Measurements from ENCODE around the gene MYO18A. TPM values are rescaled to one million over a fixed set of nuclear protein-coding genes. Genes with fewer than 3 reads are reported as not detected.

Gene MYO18A
- polyA plus RNA-seq, 1 donor = 46.2 TPM

GRCh38 chr17:29127840-29128239, 52.4 kb downstream of the MYO18A start:
- H3K4me1 ChIP-seq (ENCODE audit: control insufficient read depth, insufficient read depth, low read length) = peaks cover 6% of the 10 kb centered on the region
- no CpG with 5 or more reads among the region's 10 CpGs for WGBS (ENCODE audit: insufficient coverage, low lambda C conversion rate)

DNA sequence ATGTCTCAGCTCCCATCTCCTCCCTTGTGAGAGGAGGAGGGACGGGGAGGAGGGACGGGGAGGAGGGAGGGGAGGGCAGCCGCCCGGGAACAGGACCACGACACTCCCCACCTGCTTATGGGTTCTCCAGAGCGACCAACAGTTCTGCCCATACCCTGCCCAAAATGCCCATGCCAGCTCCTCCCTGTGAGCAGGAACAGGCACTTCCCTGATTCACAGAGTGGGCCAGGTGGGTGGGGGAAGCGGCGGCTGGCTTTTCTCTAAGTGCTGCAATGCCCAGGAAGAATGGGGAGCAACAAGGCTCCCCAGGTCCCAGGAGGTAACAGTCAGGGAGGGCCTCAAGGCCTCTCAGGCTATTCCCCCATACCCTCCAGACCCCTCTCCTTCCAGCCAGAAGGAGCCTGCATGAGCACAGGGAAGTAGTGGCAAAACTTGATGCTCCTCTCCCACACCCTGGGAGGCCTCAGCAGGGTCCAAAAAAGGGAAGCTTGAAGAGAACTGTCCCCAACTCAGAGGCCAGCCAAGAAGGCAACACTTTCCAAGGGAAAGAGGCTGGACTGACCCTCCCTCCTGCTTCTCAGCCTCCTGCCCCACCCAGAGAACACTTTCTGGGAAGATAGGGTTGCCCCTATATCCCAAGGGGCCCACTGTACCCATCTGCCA, 53.8 kb downstream of the MYO18A start:
- Histone ChIP-seq H3K27ac (ENCODE audit: low read length) (no peak overlapping the region), H3K9me3 (ENCODE audit: control insufficient read depth, low read depth, low read length) (no peaks in the 10 kb centered on the region), H3K4me1 (ENCODE audit: control insufficient read depth, insufficient read depth, low read length) (peaks cover 6% of the 10 kb centered on the region), H3K27me3 (ENCODE audit: control insufficient read depth, insufficient read depth, low read length) (no peaks in the 10 kb centered on the region), H3K4me3 (ENCODE audit: low read length) (no peak overlapping the region), H3K36me3 (ENCODE audit: control insufficient read depth, insufficient read depth, low read length) (peaks cover 32% of the 10 kb centered on the region)
- DNase-seq = no peak
- WGBS (ENCODE audit: insufficient coverage, low lambda C conversion rate) = no CpG with 5 or more reads among the region's 8 CpGs

More at GRCh38 chr17:29127840-29128239, 52.4 kb downstream of the MYO18A start:
- Histone ChIP-seq H3K9me3 (ENCODE audit: control insufficient read depth, low read depth, low read length) (no peaks in the 10 kb centered on the region), H3K27ac (ENCODE audit: low read length) (no peak overlapping the region), H3K36me3 (ENCODE audit: control insufficient read depth, insufficient read depth, low read length) (peaks cover 27% of the 10 kb centered on the region), H3K27me3 (ENCODE audit: control insufficient read depth, insufficient read depth, low read length) (no peaks in the 10 kb centered on the region), H3K4me3 (ENCODE audit: low read length) (no peak overlapping the region)
- DNase-seq = no peak

DNA sequence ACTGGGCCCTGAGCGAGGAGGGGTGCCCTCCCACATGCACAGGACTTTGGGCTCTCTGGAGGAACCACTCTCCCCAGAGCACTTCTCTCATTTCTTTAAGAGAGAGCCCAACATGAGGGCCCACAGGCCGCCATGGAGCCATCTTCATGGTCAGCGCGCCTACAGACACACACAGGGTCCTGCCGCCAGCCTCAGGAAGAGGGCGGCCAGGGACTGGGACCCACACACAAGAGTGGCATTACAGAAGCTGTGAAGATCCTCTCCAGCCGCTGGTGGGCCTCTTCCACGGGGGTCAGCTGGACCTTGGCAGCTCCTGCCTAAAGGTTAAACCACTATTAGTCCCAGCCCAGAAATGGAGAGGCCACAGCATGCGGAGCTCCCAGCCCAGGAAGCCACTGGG, 54.5 kb downstream of the MYO18A start:
- DNase-seq = no peak
- Histone ChIP-seq H3K36me3 (ENCODE audit: control insufficient read depth, insufficient read depth, low read length) (peaks cover 40% of the 10 kb centered on the region), H3K4me1 (ENCODE audit: control insufficient read depth, insufficient read depth, low read length) (peaks cover 6% of the 10 kb centered on the region), H3K27me3 (ENCODE audit: control insufficient read depth, insufficient read depth, low read length) (no peaks in the 10 kb centered on the region), H3K4me3 (ENCODE audit: low read length) (no peak overlapping the region), H3K9me3 (ENCODE audit: control insufficient read depth, low read depth, low read length) (no peaks in the 10 kb centered on the region), H3K27ac (ENCODE audit: low read length) (no peak overlapping the region)
- 100% methylated on average over 1 of the region's 9 CpGs for WGBS (ENCODE audit: insufficient coverage, low lambda C conversion rate)

GRCh38 chr17:29124925-29125273, 55.3 kb downstream of the MYO18A start:
- no peak for DNase-seq
- Histone ChIP-seq H3K4me1 (ENCODE audit: control insufficient read depth, insufficient read depth, low read length) (peaks cover 6% of the 10 kb centered on the region), H3K4me3 (ENCODE audit: low read length) (no peak overlapping the region), H3K9me3 (ENCODE audit: control insufficient read depth, low read depth, low read length) (no peaks in the 10 kb centered on the region), H3K27me3 (ENCODE audit: control insufficient read depth, insufficient read depth, low read length) (no peaks in the 10 kb centered on the region), H3K36me3 (ENCODE audit: control insufficient read depth, insufficient read depth, low read length) (peaks cover 47% of the 10 kb centered on the region), H3K27ac (ENCODE audit: low read length) (no peak overlapping the region)
- no CpG with 5 or more reads among the region's 5 CpGs for WGBS (ENCODE audit: insufficient coverage, low lambda C conversion rate)

GRCh38 chr17:29124135-29124924, 55.9 kb downstream of the MYO18A start:
- DNase-seq = peak; percentile 49 to 56
- Histone ChIP-seq H3K36me3 (ENCODE audit: control insufficient read depth, insufficient read depth, low read length) (peaks cover 50% of the 10 kb centered on the region), H3K9me3 (ENCODE audit: control insufficient read depth, low read depth, low read length) (no peaks in the 10 kb centered on the region), H3K27ac (ENCODE audit: low read length) (no peak overlapping the region), H3K27me3 (ENCODE audit: control insufficient read depth, insufficient read depth, low read length) (no peaks in the 10 kb centered on the region), H3K4me3 (ENCODE audit: low read length) (no peak overlapping the region), H3K4me1 (ENCODE audit: control insufficient read depth, insufficient read depth, low read length) (peaks cover 6% of the 10 kb centered on the region)
- WGBS (ENCODE audit: insufficient coverage, low lambda C conversion rate) = no CpG with 5 or more reads among the region's 13 CpGs

- Histone ChIP-seq H3K4me1 (ENCODE audit: control insufficient read depth, insufficient read depth, low read length) (peaks cover 6% of the 10 kb centered on the region), H3K9me3 (ENCODE audit: control insufficient read depth, low read depth, low read length) (no peaks in the 10 kb centered on the region), H3K27ac (ENCODE audit: low read length) (no peak overlapping the region), H3K4me3 (ENCODE audit: low read length) (no peak overlapping the region), H3K27me3 (ENCODE audit: control insufficient read depth, insufficient read depth, low read length) (no peaks in the 10 kb centered on the region), H3K36me3 (ENCODE audit: control insufficient read depth, insufficient read depth, low read length) (peaks cover 56% of the 10 kb centered on the region)
- no CpG with 5 or more reads among the region's 9 CpGs for WGBS (ENCODE audit: insufficient coverage, low lambda C conversion rate)
- no peak for DNase-seq
Measured at GRCh38 chr17:29123111-29123510, 57.1 kb downstream of the MYO18A start.

DNA sequence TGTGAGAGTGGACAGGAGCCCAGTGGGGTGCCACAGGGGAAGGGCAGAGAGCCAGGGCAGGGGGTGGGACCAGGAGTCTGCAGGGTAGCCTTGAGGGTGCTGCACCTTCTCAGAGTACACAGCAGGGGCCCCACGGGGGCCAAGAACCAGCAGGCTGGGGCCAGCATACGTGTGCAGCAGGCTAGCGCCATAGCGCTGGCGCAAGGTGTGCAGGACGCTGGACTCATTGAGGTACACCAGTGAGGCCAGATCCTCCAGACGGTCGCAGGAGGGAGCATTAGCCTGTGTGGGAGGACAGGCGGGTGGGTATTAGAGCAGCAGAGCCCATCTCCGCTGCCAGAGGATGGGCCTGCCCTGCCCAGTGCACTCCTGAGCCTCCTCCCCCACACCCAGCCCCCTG, 58.8 kb downstream of the MYO18A start:
- H3K4me3 ChIP-seq (ENCODE audit: low read length) = no peak overlapping the region
- H3K36me3 ChIP-seq (ENCODE audit: control insufficient read depth, insufficient read depth, low read length) = peaks cover 49% of the 10 kb centered on the region
- DNase-seq = no peak
- H3K27ac ChIP-seq (ENCODE audit: low read length) = no peak overlapping the region
- peaks cover 3% of the 10 kb centered on the region for H3K4me1 ChIP-seq (ENCODE audit: control insufficient read depth, insufficient read depth, low read length)
- H3K27me3 ChIP-seq (ENCODE audit: control insufficient read depth, insufficient read depth, low read length) = no peaks in the 10 kb centered on the region
- no peaks in the 10 kb centered on the region for H3K9me3 ChIP-seq (ENCODE audit: control insufficient read depth, low read depth, low read length)
- no CpG with 5 or more reads among the region's 10 CpGs for WGBS (ENCODE audit: insufficient coverage, low lambda C conversion rate)

DNA sequence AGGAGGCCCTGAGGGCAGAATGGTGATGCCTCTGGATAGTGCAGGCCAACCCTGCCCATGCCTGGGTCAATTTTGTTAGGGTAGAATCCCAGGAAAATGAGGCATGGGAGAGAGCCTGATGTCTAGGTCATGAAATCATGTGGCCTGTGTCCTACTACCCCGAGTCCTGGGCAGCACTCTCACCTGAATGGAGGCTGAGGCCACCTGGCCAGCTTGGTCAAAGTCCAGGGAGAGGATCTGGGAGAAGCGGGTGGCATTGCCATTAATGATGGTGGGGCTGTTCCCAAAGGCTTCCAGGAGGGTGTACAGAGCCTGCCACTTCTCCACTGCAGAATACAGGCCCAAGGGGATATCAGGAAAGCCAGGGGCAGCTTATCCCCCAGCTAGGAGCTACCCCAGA, 59.8 kb downstream of the MYO18A start:
- no CpG with 5 or more reads among the region's 2 CpGs for WGBS (ENCODE audit: insufficient coverage, low lambda C conversion rate)
- H3K27me3 ChIP-seq (ENCODE audit: control insufficient read depth, insufficient read depth, low read length) = no peaks in the 10 kb centered on the region
- H3K4me3 ChIP-seq (ENCODE audit: low read length) = no peak overlapping the region
- peaks cover 54% of the 10 kb centered on the region for H3K36me3 ChIP-seq (ENCODE audit: control insufficient read depth, insufficient read depth, low read length)
- no peaks in the 10 kb centered on the region for H3K9me3 ChIP-seq (ENCODE audit: control insufficient read depth, low read depth, low read length)
- DNase-seq = peak in 1 of 2 donors; percentile 51
- no peak overlapping the region for H3K27ac ChIP-seq (ENCODE audit: low read length)
- peaks cover under 1% of the 10 kb centered on the region for H3K4me1 ChIP-seq (ENCODE audit: control insufficient read depth, insufficient read depth, low read length)

DNA sequence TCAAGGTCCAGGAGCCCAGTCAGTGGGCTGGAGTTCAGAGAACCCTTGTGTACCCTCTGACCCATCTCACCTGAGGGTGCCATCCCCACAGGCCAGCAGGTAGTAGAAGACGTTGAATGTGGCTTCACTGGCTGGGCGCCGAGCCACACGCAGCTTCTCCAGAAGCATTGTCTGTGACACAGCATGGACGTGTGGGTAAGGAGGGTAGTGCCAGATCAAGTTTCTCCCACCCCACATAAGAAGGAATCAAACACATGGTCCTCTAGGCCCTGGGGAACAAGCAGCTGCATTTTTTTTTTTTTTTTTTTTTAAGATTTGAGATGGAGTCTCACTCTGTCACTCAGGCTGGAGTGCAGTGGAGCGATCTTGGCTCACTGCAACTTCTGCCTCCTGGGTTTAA, 60.9 kb downstream of the MYO18A start:
- Histone ChIP-seq H3K4me3 (ENCODE audit: low read length) (no peak overlapping the region), H3K9me3 (ENCODE audit: control insufficient read depth, low read depth, low read length) (no peaks in the 10 kb centered on the region), H3K27me3 (ENCODE audit: control insufficient read depth, insufficient read depth, low read length) (no peaks in the 10 kb centered on the region), H3K36me3 (ENCODE audit: control insufficient read depth, insufficient read depth, low read length) (peaks cover 66% of the 10 kb centered on the region), H3K27ac (ENCODE audit: low read length) (no peak overlapping the region), H3K4me1 (ENCODE audit: control insufficient read depth, insufficient read depth, low read length) (no peaks in the 10 kb centered on the region)
- no CpG with 5 or more reads among the region's 6 CpGs for WGBS (ENCODE audit: insufficient coverage, low lambda C conversion rate)
- no peak for DNase-seq

DNA sequence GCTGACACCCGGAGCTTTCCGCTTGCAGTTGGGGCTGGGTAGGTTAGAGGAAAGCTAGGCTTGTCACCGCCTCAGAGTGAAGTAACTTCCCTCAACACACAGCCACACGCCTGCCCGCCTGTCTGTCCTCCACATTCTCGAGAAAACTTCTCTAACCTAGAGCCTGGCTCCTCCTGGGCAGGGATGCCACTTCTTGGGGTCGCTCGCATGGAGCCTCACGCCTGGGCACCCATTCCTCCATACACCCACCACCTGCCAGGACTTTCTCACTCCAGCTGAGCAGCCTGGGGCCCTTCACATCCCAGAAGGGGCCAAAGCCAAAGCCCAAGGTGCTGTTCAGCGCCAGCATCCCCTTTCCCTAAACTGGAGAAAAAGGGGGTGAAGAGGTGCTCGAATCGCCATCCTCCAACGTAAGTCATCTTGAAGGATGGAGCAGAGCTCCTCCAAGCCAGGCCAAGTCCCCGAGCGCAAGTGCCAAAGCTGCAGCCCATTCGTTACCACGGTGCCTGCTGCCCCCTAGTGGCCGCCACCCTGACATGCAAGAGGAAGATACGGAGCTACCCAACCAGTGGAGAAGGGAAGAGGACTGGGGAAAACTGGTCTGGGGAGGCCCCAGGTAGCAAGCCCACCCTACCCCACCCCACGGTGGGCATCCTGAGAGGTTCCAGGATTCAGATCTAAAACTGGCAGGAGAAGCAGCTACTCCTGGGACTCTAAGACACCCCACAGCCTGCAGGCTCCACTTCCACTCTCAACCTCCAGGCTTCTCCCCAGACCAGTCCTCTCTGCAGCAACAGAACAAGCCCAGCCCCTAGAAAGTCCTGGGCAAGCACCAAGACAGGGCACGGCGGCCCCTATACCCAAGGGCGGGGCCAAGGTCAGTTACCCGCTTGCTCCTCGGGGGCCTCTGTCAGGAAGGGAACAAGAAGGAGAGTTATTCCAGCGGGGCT, 63.1 kb downstream of the MYO18A start:
- DNase-seq = peak; percentile 26 to 39
- Histone ChIP-seq H3K27ac (ENCODE audit: low read length) (no peak overlapping the region), H3K36me3 (ENCODE audit: control insufficient read depth, insufficient read depth, low read length) (peaks cover 77% of the 10 kb centered on the region), H3K9me3 (ENCODE audit: control insufficient read depth, low read depth, low read length) (no peaks in the 10 kb centered on the region), H3K27me3 (ENCODE audit: control insufficient read depth, insufficient read depth, low read length) (no peaks in the 10 kb centered on the region), H3K4me1 (ENCODE audit: control insufficient read depth, insufficient read depth, low read length) (no peaks in the 10 kb centered on the region), H3K4me3 (ENCODE audit: low read length) (no peak overlapping the region)
- no CpG with 5 or more reads among the region's 26 CpGs for WGBS (ENCODE audit: insufficient coverage, low lambda C conversion rate)

Measured in large intestine (tissue), 3 donors.